PC-3 (cell line): ENCODE measurements around the gene SEC14L3.

ENCODE experiments used
- CTCF ChIP-seq: fragments of 300-600 bp; sonication (generic); conservative IDR thresholded peaks from 2 replicates; pipeline ENCODE4 v1.5.1; 2017; ENCODE audit warnings: antibody characterized with exemption, low read depth, mild to moderate bottlenecking, low read length
- EZH2 ChIP-seq: fragments of 300-600 bp; sonication (generic); IDR thresholded peaks from one replicate; pipeline ENCODE4 v1.6.1; 2017; ENCODE audit warnings: antibody characterized with exemption, mild to moderate bottlenecking, low read length; ENCODE audit not compliant: unreplicated experiment

- TF ChIP-seq CTCF (peak; percentile 84), EZH2 (no peak)
These were observed 13.7 kb upstream of the SEC14L3 start for GRCh38 chr22:30485362-30485988.
